Kidney glomerular epithelial cell (primary cell): Measurements from ENCODE around the gene ZNF423.
A peak's percentile ranks its signal among the peaks of the same experiment; 100 is the strongest.

Experiments used
- DNase-seq: peaks from one replicate; lab custom pipeline; 2025; lab: John Stamatoyannopoulos, UW

The ZNF423 gene

DNA sequence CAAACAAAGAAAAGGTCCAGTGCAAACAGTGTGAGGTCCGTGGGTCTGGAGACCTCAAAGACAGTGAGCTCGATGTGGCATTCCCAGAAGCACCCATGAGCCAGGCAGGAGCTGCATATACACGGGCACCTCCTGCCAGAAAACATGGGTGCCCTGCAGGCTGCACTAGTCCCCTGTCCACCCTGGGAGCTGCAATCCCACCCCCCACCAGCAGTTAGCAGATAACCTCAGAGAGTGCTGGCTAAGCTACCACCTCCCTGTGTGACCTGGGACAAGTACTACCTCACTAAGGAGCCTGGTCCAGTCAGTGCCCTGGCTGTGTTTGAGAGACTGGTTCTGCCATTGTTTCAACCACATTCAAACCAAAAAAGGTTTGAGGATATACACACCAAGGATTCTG, 135.7 kb downstream of the ZNF423 start:
- no peak for DNase-seq

DNA sequence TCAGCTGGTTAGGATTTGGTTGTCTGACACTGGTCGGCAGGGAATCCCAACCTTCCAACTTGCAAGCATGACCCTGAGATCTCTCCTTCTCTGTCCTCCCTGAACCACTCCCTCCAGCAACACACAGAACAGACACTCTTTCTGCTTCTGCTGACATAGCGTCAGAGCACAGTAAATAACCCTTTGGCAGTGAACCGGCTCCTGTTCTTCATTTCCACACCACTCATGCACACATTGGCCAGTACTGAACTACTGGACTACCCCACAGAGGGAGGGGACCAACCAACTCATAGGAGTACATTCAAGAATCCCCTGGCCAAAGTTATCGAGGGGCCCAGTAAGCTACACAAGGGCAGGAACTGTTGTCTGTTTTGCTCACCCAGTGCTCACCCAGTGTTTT, 138.2 kb downstream of the ZNF423 start:
- no peak for DNase-seq

DNA sequence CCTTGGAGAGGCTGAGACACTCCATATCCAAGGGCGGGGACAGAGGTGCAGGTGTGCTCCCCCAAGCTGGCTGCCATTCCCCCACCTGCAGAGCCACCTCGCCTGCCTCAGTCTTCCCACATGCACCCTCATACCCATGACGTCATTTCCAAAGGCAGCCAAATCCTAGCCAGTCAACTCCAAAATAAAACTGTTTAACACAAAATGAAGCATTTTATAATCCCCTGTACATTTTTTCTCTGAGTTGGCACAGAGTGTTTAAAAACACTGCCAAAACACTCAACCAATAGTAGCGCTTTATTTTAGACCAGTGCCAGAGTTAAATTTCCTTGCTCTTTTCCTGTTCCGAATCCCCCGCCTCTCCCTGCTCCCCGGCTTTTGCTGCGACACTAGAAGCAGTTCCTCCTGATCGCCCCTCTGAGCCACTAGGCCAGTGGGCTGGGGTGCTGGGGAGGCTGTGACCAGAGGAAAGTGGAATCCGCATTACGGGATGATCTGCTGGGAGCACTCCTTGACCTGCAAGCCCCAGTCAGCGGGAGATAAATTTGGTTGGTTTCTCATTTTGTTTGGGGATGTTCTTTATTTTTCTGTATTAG, 139.5 kb downstream of the ZNF423 start:
- DNase-seq = no peak

DNA sequence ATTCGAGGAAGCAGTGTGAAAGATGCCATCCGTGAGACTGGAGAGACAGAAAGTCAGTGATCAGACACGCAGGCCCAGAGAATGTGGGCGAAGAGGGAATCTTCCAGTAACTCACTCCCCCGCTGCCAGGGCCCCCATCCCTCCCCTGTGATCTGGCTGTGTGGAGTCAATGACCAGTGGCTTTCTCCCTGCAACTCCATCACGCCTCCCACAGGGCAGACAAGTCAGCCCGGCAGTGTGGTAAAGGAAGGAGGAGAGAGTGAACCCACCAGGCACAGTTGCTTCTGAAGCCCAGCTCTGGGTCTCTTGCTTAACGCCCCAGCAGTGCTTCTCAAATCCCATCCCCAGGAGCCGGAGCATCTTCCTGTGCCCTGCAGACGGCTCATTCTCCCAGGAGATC, 142.1 kb downstream of the ZNF423 start:
- no peak for DNase-seq

DNA sequence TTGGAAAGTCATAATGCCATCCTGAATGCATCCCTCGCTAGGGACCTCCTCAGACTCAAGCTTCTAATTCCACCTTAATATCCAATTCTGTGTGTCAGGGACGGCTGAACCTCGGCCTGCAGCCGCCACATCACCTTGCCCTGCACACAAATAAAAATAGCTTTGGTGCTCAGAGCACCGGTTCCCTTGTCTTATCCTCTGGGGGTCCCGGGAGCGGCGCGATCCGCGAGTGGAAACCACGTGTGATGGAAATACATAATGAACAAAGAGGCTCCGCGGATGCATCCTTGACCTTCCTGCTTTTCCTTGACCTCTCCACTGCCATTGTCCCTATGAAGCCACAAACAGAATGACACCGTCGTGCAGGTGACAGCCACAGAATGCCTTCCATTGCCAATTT, 143.4 kb downstream of the ZNF423 start:
- no peak for DNase-seq

DNA sequence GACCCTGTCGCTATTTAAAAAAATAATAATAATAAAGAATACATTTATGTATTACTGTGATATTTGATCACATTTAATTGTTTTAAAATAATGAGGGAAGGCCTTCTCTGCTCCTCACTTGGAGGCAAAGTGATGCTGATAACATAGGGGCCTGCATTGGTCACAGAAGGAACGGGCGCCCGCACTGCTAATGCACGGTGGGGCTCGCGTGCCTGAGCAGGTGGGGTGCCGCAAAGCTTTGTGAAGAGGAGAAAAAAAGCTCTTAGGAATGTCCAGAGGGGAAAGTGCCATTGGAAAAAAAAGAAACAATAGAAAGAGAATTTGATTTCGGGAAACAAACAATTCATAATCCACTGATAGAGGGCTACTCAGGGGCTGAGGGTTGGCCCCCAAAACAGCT, 143.8 kb downstream of the ZNF423 start:
- DNase-seq = no peak

DNA sequence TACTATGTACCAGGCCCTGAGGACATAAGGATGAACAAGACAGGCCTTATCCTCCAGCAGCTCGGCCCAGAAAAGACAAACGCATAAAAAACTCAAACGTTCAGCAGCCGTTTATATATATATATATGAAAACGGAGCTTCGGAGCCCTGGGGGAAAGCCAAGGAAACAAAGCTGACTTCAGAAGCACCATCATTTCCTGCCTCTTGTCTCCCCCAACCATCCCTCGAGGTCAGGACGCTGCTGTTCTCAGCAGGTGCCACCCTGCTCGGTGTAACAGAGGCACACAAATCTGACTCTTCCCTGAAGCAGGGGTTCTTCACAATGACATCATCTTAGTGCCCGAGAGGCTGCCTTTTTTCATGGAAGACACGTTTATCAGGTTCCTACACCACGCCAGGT, 146.9 kb downstream of the ZNF423 start:
- DNase-seq = no peak

DNA sequence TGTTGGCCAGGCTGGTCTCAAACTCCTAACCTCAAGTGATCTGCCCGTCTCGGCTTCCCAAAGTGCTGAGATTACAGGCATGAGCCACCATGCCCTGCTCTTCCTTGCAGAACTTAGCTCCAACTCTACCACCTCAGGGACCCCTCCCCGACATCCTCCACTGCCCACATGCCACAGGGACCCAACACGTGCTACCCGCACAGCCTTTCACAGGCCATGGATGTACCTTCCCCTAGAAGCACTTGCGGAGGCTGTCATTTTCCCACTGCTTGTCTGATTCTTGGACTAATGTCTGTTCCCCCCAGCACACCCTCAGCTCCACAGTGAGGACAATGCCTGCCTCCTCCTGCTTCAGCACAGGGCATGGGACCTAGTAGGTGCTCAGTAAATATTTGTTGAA, 147.4 kb downstream of the ZNF423 start:
- no peak for DNase-seq

DNA sequence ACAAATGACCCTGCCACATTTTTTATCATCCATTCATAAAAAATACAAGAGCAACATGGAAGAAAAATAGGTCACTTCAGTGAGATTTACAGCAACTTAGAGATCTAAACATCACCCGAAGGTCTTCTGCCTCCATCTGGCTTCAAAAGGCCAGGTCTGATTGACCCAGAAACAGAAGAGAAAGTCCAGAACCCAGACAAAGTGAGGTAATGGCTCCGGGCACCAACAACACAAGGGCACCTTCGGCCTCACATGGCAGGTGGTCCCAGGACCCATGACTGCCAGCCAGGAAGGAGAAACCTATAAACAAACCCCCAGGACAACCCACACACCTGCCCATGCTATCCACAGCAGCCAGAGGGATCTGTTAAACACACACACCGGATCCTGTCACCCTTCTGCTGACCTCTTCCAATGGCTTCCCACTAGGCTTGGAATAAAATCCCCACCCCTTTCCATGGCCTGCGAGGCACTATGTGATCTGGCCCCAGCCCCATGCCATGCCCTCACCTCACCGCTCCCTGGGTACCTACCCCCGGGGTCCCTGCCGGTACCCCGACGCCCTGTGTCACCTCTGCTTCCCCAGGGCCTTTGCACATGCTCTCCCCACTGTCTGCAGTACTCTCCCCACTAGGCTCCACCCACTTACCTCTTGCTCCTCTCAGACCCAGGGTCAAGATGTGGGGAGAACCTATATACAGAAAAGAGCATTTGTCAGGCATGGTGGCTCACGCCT, 149.1 kb downstream of the ZNF423 start:
- DNase-seq = no peak

DNA sequence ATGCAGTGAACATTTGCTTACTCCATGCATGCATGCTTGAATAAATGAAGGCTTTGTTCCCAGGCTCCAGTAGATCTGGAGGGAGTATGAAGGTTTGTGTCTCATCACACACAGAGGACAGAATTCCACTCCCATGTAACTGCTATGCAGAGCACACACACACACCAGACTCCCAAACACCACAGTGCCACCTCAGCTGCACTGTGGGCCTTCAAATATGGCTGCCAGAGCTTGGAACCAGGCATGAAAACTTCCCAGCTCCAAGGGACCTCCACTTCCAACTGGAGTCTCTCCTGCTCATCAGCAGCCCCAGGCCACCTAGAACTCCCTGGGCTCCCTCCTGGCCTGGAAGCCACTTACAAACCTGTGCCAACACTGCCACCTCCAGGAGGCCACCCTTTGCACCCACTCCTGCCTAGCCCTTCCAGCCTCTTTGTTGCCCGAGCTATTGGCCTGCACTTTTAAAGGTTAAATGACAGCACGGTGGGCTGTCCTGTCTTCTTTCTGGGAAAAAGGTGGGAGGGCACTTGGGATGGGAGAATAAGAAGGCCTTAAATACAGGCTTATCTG, 151.2 kb downstream of the ZNF423 start:
- no peak for DNase-seq

DNA sequence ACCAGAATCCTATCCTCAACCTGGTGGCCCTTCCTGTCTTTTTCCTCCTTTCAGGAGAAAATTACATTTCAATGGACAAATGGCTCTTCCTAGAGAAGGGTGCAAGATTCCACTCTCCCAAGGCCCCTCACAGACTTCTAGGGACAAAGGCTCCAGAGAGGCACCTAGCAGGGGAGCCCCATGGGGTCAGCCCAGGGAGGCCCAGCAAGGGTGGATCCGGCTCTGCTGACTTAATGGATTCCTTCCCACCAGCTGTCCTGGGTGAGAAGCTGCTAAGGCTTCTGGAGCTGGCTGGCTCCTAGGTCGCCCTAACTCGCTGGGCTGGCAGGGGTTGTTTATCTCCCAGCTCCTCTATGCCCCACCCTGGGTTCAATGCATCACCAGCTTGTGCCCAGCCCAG, 152.4 kb downstream of the ZNF423 start:
- no peak for DNase-seq

DNA sequence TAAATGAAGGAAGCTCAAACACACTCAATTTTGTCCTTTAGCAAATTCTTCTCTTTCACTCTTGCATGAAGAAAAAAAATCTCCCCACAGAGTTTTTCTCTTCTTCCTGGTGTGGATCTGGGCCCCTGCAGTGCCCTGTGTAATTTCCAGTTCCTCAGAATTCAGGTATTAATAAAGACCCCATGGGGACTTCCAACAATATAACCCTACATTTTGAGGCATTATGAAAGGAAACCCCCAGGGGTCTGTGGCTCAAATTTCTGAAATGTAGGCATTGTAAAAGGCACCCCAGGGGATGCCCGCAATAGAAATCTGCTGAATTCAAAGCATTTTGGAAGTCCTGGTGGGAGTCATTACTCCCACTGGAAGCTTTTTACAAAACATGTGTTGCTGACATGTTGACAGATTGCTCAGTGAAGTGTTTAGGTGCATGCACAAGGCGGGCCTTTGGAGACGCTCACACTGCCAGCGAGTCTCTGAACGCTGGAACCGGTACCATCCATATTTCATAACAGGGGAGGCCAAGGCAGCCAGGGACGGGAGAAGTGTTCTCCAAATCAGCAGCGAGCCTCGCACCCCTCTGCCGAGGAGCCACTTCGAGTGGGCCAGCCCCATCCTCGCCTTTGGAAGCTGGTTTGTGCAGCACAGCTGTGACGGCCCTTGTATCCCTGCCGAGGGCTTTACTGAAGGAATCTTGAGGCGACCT, 154.0 kb downstream of the ZNF423 start:
- peak; percentile 43 for DNase-seq

DNA sequence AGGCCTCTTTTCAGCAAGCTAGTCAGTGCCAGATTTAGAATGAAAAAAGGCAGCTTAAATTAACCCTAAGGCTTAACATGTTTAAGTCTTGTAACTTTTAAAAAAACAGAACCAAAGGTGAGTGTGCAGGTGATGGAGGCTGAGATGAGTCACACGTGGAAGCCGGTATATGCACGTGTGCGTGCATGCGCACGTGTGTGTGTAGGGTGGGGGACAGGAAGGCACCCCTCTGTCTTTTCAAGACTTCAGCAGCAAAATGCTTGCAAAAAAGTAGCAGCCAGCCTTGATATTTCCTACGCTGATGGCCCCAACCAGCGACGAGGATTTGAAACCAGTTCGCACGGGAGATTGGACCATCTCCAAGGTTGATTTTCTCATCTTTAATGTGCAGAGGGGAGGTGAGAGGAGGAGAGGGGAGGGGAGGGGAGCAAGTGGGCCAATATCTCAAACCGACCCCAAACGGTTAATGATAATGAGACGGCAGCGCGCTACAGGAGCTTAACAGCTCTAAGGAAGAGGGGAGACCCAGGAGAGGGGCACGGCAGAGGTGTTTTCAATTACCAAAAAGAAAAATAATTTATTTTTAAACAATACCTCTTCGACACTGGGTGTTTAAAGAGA, 154.7 kb downstream of the ZNF423 start:
- no peak for DNase-seq

DNA sequence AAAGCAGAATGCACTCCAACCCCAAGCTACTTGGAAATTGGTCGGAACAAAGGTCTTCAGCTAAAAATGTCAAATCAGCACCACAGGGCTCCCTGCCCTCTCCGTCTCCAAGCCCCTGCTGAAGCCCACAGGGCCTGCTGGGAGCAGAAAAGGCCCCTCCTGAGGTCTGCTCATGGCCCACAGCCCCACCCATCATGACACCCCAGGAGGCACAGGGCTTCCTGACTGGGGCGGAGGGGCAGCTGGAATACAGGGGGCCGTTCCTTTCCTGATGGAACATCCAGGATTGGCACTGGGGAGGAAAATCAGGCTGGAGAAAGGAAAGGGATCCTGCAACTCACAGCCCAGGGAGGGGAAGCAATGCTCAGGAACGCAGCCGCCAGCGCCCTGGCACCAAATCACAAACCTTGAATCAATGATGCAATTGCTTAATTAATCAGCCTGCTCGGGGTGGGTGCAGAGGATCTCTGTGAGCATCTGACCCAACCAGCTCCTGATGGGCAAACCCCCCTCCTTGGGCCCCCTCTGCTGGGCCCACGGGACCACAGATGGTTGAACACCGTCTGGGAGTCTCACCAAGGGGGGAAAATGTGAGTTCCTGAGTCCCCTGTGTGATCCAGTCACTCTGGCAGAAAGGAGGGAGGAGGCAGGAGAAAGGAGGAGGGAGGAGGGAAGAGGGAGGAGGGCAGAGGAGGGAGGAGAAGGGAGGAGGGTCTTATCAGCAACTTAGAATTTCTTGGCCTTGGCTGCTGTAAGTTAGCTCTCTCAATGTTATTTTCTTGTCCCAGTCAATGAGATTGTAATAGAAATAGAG, 155.5 kb downstream of the ZNF423 start:
- DNase-seq = no peak

DNA sequence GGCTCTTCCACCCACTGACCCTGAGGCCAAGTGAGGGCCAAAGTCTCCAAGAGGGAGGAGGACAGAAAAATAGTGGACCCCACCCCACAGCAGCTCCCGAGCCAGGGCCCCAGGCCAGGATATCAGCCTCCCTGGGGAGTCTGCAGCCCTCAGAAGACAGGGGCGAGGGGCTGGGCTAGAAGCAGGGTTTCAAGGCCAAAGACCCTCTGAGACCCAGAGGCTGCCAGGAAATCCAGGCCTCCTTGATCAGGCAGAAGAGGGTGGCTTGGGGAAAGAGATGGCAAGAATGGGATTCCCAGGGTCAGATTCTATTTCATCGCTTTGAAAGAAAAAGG, 156.1 kb downstream of the ZNF423 start:
- DNase-seq = no peak

DNA sequence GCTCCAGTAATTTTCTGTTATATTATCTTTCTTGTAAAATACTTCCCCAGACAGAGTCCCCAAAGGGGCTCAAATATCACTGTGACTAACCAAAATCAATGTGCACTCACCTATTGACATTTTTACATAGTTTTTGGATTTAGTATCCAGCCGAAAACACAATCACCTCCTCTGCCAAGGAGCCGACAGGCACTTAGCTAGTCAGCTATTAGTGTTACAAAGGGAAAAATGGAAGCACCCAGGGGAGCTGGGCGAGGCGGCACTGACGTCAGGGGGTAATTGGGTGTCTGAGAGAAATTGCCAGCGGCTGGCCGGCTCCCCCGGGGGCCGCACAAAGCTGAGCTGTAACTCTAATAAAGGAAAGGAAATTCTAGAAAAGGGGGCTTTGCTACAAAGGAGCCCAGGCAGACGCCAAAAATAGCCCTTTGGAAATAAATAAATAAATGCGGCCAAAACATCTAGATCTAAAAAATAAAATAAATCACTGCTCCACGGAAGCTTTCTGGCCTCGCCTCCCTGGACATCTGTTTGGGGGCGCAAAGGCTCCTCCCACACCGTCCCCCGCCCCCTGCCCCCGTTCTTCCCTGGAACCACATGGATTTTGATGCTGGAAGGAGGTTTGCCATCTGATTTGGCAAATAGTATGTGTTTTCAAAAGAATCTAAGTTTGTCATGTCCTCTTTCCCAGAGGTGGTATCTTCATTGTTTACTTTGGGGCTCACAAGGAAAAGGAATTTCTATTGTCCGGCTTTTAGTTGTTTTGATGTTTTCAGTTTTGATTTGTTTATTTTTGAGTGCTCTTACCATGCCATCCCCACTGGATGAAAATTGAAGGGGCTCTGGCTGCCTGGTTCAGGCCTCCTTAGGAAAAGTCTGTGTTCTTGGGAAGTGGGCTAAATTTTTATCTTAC, 156.7 kb downstream of the ZNF423 start:
- no peak for DNase-seq

DNA sequence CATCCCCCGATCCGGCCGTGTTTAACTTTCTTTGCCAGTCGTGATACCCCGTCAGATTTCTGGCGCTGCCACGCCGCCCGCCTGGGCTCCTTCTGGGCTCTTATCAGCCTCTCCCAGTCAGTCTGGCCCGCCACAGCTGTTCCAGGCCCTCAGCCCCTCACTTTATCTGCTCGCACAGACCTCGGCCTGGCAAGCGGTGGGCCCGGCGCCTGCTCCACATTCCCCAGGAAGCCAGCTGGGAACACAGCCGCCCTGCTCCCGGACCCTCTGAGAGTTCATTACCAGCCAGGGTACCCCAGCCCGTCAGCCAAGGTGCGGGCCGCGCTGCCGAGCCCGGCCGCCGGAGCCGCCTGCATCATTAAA, 157.5 kb downstream of the ZNF423 start:
- DNase-seq = no peak

DNA sequence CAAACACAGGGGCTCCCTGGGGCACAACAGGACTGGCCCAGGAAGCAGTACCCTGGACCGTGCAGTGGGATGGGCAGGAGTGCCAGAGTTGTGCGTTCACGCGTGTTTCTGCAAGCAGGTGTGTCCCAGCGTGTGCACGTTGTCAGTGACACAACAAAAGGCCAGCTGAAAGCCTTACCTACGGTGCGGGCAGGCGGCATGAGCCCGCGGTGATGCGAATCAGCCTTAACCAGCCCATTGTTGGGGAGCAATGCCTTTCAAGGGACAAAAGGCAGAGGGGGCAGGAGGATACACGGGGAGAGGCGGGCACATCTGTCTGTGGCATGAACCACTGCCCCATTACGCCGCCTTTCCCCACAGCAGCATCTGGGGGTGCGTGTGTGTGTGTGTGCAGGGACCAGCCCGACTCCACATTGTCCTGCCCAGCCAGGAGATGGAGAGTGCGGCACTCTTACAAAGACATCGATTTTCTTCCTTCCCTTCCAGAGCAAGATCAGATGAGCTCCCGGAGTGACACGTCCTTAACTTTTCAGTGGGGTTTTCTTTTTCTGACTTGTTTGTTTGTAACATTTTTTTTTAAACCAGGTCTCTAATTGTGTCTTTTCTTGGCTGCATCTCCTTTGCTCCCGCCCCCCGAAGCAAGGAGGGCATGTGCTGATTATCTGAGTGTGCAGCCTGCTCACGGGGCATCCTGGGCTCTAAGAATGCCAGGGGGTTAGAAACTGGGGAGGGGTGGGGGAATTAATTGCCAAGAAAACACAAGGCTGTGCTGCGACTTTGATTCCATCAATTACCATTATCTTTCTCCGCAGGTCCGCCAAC, 158.1 kb downstream of the ZNF423 start:
- DNase-seq = no peak

DNA sequence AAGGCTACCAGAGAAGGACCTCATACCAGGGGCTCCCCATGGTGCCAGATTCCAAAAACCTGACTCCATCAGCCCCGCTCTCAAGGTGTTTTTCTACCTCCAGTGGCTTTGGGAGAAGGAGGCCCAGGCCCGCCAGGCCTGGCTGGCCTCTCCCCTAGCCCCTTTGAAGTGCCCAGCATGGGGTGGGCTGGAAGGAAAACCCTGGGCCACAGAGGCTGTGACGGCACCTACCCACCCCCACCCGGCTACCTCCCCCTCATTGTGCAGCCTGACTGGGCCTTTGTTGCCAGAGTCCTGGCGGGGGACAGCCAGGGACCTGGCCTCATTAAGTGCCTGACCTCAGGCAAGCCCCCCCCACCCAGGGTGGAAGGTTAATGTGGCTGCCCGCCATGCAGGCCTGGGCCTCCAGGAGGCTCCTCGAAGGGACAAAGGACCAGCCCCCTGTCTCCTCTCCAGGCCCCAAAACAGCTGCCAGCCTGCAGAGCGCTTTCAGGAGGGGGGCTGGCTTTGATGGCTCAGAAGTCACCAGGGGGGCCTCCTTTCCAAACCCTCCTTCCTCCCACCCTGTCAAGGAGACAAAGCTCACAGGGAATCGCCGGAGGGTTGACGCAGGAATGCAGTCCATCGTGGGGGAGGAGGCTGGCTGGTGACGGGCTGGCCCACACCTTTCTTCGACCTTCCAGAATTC, 159.4 kb downstream of the ZNF423 start:
- DNase-seq = no peak
